Coronary artery (tissue), 2 donors: ENCODE measurements around the gene NUAK1.

Source experiments
- DNase-seq: peaks from one replicate; pipeline ENCODE4 v3.0.0-alpha.2; 2017; ENCODE audit warnings: low spot score
- H3K27ac ChIP-seq, 2 donors: fragments of 200-600 bp; sonication (generic); one replicate each; pipeline ENCODE4 v1.5.1; 2016 to 2019
- H3K4me3 ChIP-seq: fragments of 200-600 bp; sonication (generic); 2 replicates; pipeline ENCODE4 v1.5.1; 2016; ENCODE audit warnings: mild to moderate bottlenecking, moderate library complexity
- CTCF ChIP-seq: fragments of 200-600 bp; sonication (generic); IDR thresholded peaks from one replicate; pipeline ENCODE4 v1.5.1; 2019; ENCODE audit warnings: antibody characterized with exemption

Gene NUAK1

GRCh38 chr12:106093246-106093645 lies 45.5 kb downstream of the NUAK1 start:
- no peak for DNase-seq
- Histone ChIP-seq H3K4me3 (no peak overlapping the region), H3K27ac (peak overlapping the region; percentile 40 to 96)
- no peak for TF ChIP-seq CTCF

- no peak for TF ChIP-seq CTCF
- Histone ChIP-seq H3K27ac (peak overlapping the region; percentile 92 to 96), H3K4me3 (no peak overlapping the region)
- no peak for DNase-seq
These were observed 47.3 kb downstream of the NUAK1 start for GRCh38 chr12:106091446-106091820.

GRCh38 chr12:106090591-106091445 lies 47.9 kb downstream of the NUAK1 start:
- H3K27ac ChIP-seq, result peak overlapping the region; percentile 92 to 96
- H3K4me3 ChIP-seq, result peak overlapping the region; percentile 23
- DNase-seq, result peak; percentile 92
- no peak for TF ChIP-seq CTCF

GRCh38 chr12:106089935-106090334 lies 48.8 kb downstream of the NUAK1 start:
- no peak for DNase-seq
- Histone ChIP-seq H3K4me3 (no peak overlapping the region), H3K27ac (peak overlapping the region; percentile 92 to 96)
- TF ChIP-seq CTCF, result no peak

GRCh38 chr12:106088811-106089485 lies 49.8 kb downstream of the NUAK1 start:
- peak overlapping the region; percentile 92 to 96 for H3K27ac ChIP-seq

GRCh38 chr12:106088246-106088808 lies 50.4 kb downstream of the NUAK1 start:
- peak overlapping the region; percentile 92 to 96 for H3K27ac ChIP-seq
- no peak for TF ChIP-seq CTCF
- no peak for DNase-seq
- no peak overlapping the region for H3K4me3 ChIP-seq

More at GRCh38 chr12:106088811-106089485, 49.8 kb downstream of the NUAK1 start:
- no peak for TF ChIP-seq CTCF
- no peak for DNase-seq
- H3K4me3 ChIP-seq, result no peak overlapping the region
